Suppressor macrophage treated with lipopolysaccharide for 1 hour (primary cell): ENCODE results near the gene VPS37C.

Source experiments
- DNase-seq, 3 donors: peaks; one replicate each; pipeline ENCODE4 v3.0.0-alpha.2; 2020 to 2022

Gene VPS37C

GRCh38 chr11:61131586-61131985, 29.6 kb downstream of the VPS37C start:
- DNase-seq: no peak

- DNase-seq: no peak
Measured at GRCh38 chr11:61131186-61131585, 30.0 kb downstream of the VPS37C start.

GRCh38 chr11:61129639-61130523, 31.3 kb downstream of the VPS37C start:
- peak; percentile 89 to 92 (median 90) for DNase-seq

- no peak for DNase-seq
Measured at GRCh38 chr11:61128947-61129638, 32.1 kb downstream of the VPS37C start.

- DNase-seq: no peak
Measured at GRCh38 chr11:61127991-61128390, 33.2 kb downstream of the VPS37C start.

GRCh38 chr11:61126256-61126655, 35.0 kb downstream of the VPS37C start:
- DNase-seq: no peak

GRCh38 chr11:61125310-61125684, 35.9 kb downstream of the VPS37C start:
- no peak for DNase-seq

GRCh38 chr11:61124574-61125309, 36.5 kb downstream of the VPS37C start:
- DNase-seq: no peak

- DNase-seq: no peak
Measured at GRCh38 chr11:61123775-61124571, 37.3 kb downstream of the VPS37C start.

GRCh38 chr11:61122761-61123160, 38.5 kb downstream of the VPS37C start:
- no peak for DNase-seq

GRCh38 chr11:61121917-61122316, 39.3 kb downstream of the VPS37C start:
- DNase-seq: no peak

- no peak for DNase-seq
Measured at GRCh38 chr11:61121192-61121831, 39.9 kb downstream of the VPS37C start.

- no peak for DNase-seq
Measured at GRCh38 chr11:61120706-61121191, 40.5 kb downstream of the VPS37C start.

- peak; percentile 33 to 45 (median 40) for DNase-seq
Measured at GRCh38 chr11:61120099-61120705, 41.0 kb downstream of the VPS37C start.

GRCh38 chr11:61119571-61119970, 41.7 kb downstream of the VPS37C start:
- no peak for DNase-seq

GRCh38 chr11:61119055-61119454, 42.2 kb downstream of the VPS37C start:
- DNase-seq: no peak

- DNase-seq: no peak
Measured at GRCh38 chr11:61118406-61118805, 42.8 kb downstream of the VPS37C start.

GRCh38 chr11:61118004-61118403, 43.2 kb downstream of the VPS37C start:
- no peak for DNase-seq

GRCh38 chr11:61117168-61117520, 44.1 kb downstream of the VPS37C start:
- DNase-seq: no peak

- DNase-seq: no peak
Measured at GRCh38 chr11:61116426-61117167, 44.6 kb downstream of the VPS37C start.
